ENCODE data around the gene LRTM2.

DNA sequence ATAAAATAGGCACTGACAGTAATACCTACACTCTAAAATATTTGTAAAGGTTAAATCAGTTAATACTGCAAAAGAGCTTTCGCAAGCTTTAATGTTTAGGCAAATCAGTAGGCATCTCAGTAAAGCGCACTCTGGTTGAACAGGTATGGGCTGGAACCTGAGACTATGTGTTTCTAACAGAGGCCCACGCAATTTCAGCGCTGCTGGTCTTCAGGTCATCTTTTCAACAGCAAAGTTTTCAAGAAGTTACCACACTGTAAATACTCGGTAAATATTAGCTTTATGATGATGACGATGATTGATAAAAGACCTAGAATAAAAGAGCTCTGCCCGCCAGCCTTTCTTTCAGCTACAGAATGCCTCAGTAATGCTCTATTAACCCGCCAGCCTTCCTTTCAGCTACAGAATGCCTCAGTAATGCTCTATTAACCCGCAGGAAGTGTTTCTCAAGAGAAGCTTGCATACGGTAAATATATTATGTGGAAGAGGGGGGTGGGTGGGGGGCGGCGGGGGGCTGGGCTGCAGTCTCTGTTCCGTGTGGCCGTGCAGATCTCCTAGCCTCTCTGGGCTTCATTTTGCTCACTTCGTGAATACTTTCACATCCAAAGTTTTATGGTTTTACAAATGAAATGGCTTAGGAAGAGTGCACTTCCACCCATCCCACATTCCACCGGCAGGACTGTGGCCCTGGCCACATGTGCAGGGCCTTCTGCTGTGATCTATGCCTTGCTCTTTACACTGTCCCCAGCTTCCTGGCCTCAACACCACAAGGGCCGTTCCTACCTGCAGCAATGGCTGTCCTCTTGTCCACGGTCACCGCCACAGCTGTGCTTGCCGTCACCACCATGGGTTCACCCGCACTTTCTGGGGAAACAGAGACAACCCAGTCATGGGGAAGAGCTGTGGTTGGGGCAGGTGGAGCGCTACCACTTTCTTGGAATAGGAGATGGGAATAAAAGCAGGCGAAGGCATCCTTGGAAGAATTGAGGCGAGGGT lies 19.9 kb downstream of the LRTM2 start:
- TF ChIP-seq, protein P1, sequence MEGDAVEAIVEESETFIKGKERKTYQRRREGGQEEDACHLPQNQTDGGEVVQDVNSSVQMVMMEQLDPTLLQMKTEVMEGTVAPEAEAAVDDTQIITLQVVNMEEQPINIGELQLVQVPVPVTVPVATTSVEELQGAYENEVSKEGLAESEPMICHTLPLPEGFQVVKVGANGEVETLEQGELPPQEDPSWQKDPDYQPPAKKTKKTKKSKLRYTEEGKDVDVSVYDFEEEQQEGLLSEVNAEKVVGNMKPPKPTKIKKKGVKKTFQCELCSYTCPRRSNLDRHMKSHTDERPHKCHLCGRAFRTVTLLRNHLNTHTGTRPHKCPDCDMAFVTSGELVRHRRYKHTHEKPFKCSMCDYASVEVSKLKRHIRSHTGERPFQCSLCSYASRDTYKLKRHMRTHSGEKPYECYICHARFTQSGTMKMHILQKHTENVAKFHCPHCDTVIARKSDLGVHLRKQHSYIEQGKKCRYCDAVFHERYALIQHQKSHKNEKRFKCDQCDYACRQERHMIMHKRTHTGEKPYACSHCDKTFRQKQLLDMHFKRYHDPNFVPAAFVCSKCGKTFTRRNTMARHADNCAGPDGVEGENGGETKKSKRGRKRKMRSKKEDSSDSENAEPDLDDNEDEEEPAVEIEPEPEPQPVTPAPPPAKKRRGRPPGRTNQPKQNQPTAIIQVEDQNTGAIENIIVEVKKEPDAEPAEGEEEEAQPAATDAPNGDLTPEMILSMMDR (IDR thresholded peaks at IDR 0.05) = no peak
- no peak for TF ChIP-seq POLR2A (IDR thresholded peaks at IDR 0.05)
